ENCODE results near the gene SDK2.

The SDK2 gene

GRCh38 chr17:73576556-73577098, 67.6 kb downstream of the SDK2 start:
- TF ChIP-seq CTCF (IDR thresholded peaks at IDR 0.05; ENCODE audit: low read depth, low read length): no peak
- H3K4me3 ChIP-seq (ENCODE audit: low read depth, low read length): no peak overlapping the region
- no peak for DNase-seq (ENCODE audit: low read depth, low spot score)
- in situ Hi-C loops (cut with HindIII; ENCODE audit: low sequenced_read_pairs): no loop called here

- TF ChIP-seq CTCF (IDR thresholded peaks at IDR 0.05; ENCODE audit: low read depth, low read length): no peak
- in situ Hi-C loops (cut with HindIII; ENCODE audit: low sequenced_read_pairs): no loop called here
- no peak for DNase-seq (ENCODE audit: low read depth, low spot score)
- H3K4me3 ChIP-seq (ENCODE audit: low read depth, low read length): no peak overlapping the region
These were observed 68.6 kb downstream of the SDK2 start for GRCh38 chr17:73575470-73576221.

- H3K4me3 ChIP-seq (ENCODE audit: low read depth, low read length): no peak overlapping the region
- in situ Hi-C loops (cut with HindIII; ENCODE audit: low sequenced_read_pairs): no loop called here
- no peak for DNase-seq (ENCODE audit: low read depth, low spot score)
- TF ChIP-seq CTCF (IDR thresholded peaks at IDR 0.05; ENCODE audit: low read depth, low read length): no peak
These were observed 72.6 kb downstream of the SDK2 start for GRCh38 chr17:73571511-73572130.

GRCh38 chr17:73569762-73570319, 74.4 kb downstream of the SDK2 start:
- in situ Hi-C loops (cut with HindIII; ENCODE audit: low sequenced_read_pairs): no loop called here
- DNase-seq (ENCODE audit: low read depth, low spot score): no peak
- no peak overlapping the region for H3K4me3 ChIP-seq (ENCODE audit: low read depth, low read length)
- no peak for TF ChIP-seq CTCF (IDR thresholded peaks at IDR 0.05; ENCODE audit: low read depth, low read length)

- no peak for TF ChIP-seq CTCF (IDR thresholded peaks at IDR 0.05; ENCODE audit: low read depth, low read length)
- no peak for DNase-seq (ENCODE audit: low read depth, low spot score)
- in situ Hi-C loops (cut with HindIII; ENCODE audit: low sequenced_read_pairs): no loop called here
- H3K4me3 ChIP-seq (ENCODE audit: low read depth, low read length): no peak overlapping the region
These were observed 75.3 kb downstream of the SDK2 start for GRCh38 chr17:73568934-73569333.

GRCh38 chr17:73566905-73567782, 77.1 kb downstream of the SDK2 start:
- in situ Hi-C loops (cut with HindIII; ENCODE audit: low sequenced_read_pairs): no loop called here
- DNase-seq (ENCODE audit: low read depth, low spot score): no peak
- TF ChIP-seq CTCF (IDR thresholded peaks at IDR 0.05; ENCODE audit: low read depth, low read length): no peak
- H3K4me3 ChIP-seq (ENCODE audit: low read depth, low read length): no peak overlapping the region

Measured in astrocyte of the spinal cord (primary cell).